Endometrium (tissue), 2 donors: ENCODE measurements around the gene SCFD1.
A peak's percentile ranks its signal among the peaks of the same experiment; 100 is the strongest.
"Not testable (repeated sequence)": the region's sequence is repeated elsewhere in the genome, so short reads cannot be mapped to it uniquely, and the experiment has no call there.

Experiments
- FAIRE-seq: peaks from 2 replicates; lab custom pipeline; 2012; peaks lifted over from hg19 to GRCh38; lab: Jason Lieb, UNC
- donor health status: control.
- donor health status: control.

The SCFD1 gene, protein sequence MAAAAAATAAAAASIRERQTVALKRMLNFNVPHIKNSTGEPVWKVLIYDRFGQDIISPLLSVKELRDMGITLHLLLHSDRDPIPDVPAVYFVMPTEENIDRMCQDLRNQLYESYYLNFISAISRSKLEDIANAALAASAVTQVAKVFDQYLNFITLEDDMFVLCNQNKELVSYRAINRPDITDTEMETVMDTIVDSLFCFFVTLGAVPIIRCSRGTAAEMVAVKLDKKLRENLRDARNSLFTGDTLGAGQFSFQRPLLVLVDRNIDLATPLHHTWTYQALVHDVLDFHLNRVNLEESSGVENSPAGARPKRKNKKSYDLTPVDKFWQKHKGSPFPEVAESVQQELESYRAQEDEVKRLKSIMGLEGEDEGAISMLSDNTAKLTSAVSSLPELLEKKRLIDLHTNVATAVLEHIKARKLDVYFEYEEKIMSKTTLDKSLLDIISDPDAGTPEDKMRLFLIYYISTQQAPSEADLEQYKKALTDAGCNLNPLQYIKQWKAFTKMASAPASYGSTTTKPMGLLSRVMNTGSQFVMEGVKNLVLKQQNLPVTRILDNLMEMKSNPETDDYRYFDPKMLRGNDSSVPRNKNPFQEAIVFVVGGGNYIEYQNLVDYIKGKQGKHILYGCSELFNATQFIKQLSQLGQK

DNA sequence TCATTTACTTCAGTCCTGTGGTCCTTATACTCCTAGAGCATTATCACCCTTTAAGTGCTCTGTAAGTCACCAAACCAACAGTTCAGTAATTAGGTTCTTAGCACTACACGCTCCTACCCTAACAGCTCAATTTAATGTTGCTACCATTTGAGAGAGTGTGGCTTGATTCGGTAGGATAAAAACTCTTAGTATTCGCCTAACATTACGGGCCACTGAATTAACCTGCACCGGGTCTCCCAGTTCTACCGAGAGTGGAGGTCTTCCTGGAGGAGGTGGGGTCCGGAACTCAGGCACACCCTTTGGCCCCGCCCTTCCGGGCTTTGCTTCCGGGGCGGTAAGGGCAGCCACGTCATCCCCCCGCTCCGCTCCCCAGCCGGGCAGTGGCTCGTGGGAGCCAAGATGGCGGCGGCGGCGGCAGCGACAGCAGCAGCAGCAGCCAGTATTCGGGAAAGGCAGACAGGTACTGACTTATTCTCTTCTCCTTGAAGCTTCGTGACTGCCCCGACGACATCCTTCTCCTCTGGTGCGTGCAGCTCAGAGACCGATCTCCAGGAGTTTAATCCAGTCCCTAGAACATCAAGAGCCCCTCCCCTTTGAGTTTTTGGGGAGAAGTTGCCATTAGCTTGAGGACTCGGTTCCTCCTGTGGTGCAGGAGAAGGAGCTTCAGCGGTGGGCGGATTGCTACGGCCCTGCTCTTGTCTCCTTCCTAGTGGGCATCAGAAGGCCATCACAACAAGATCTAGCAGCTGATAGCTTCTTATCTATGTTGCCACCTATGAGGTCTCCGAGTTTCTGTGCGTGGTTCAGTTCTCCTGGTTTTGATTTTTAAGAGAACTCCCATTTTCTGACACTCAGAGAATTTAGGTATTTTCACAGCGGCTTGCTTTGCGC, at the start of gene SCFD1:
TSS of gene SCFD1 (plus strand) at position 380 of the 891 bp plus-strand sequence. CDS start at position 400, 20 bp downstream.
- peak; percentile 60 for FAIRE-seq

DNA sequence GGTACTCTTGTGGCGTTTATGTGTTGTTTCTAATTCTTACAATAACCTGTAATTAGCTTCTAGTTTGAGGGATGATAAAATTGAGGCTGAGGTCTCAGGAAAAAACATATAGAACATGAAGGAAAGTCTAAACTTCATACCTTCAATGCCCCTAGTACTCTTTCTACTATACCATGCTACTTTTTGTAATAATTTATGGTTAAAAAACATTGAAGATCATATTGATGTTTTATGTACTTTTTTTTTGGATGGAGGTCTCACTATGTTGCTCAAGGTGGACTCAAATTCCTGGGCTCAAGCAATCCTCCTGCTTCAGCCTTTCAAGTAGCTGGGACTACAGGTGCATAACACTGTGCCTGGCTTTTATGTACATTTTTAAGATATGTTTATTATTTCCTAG, 49.3 kb upstream of the SCFD1 start:
- no peak for FAIRE-seq

DNA sequence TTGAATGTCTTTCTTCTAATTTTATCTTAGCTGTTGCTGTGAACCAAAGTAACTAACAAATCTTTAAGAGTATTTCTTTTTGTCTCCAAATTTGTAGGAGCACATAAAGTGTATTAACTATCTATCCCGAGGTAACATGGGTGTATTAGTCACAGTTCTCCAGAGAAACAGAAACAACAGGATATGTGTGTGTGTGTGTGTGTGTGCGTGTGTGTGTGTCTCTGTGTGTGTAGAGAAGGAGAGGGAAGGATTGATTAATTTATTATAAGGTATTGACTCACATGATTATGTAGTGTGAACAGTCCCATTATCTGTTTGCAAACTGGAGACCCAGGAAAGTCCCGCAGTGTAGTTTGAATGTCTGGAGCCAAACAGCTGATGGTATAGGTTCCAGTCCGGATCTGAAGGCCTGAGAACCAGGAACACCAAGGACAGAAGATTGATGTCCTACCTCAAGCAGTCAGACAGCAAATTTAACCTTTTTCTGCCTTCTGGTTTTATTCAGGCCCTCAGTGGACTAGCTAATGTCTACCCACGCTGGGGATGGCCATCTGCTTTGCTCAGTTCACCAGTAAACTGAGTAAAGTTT, 48.8 kb upstream of the SCFD1 start:
- no peak for FAIRE-seq

DNA sequence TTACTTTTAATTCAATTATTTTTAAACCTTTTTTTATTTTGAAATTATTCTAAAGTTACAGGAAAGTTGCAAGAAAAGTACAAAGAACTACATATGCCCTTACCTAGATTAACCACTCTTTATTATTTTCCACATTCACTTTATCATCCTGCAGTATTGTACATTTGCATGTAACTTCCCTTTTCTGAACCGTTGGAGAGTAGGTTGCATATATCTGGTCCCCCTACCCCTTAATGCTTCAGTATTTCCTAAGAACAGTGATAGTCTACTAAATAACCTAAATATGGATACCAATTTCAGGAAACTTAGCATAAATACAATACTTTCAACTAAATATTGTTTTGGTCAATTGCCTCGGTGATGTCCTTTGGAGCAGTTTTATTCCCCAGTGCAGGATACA, 48.2 kb upstream of the SCFD1 start:
- no peak for FAIRE-seq

DNA sequence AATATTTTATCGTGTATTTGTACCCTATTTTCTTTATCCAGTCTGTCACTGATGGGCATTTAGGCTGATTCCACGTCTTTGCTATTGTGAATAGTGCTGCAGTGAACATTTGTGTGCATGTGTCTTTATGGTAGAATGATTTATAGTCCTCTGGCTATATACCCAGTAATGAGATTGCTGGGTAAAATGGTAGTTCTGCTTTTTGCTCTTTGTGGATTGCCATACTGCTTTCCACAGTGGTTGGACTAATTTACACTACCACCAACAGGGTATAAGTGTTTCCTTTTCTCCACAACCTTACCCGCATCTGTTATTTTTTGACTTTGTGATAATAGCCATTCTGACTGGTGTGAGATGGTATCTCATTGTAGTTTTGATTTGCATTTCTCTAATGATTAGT, 47.3 kb upstream of the SCFD1 start:
- not testable (repeated sequence) for FAIRE-seq

DNA sequence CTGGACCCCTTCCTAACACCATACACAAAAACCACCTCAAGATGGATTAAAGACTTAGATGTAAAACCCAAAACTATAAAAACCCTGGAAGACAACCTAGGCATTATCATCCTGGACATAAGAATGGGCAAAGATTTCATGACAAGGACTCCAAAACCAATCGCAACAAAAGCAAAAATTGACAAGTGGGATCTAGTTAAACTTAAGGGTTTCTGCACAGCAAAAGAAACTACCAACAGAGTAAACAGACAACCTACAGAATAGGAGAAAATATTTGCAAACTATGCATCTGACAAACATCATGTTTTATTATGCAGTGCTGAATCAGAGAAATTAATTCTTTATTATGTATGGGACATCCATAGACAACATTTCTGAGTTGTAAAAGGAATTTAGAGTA, 45.8 kb upstream of the SCFD1 start:
- FAIRE-seq = not testable (repeated sequence)

DNA sequence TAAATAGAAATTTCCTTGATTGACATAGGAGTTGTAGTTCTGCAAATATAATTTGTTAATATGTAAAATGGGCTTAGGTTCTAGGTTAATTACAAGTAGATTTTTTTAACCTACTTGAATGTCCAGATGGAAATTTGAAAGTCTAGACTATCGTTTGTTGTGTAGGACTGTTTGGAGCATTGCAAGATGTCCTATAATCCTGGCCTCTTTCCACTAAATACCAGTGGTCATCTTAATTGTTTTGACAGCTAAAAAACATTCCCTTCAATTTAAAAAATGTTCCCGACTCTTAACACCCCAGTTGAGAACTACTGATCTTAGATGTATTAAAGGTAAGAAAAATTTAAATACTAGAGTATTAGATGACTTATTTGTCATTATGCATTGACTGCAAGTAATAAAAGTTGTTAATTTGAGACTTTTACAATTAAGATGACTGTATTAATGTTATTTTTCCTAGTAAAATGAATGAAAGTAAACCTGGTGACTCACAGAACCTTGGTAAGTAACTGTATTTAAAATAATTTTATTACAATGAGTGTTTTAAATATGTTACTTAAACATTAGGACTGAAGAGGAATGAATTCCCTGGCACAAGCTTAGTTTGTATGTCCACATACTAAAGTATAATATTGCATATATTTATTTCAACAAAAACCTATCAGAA, 41.4 kb upstream of the SCFD1 start:
- FAIRE-seq = peak; percentile 12

DNA sequence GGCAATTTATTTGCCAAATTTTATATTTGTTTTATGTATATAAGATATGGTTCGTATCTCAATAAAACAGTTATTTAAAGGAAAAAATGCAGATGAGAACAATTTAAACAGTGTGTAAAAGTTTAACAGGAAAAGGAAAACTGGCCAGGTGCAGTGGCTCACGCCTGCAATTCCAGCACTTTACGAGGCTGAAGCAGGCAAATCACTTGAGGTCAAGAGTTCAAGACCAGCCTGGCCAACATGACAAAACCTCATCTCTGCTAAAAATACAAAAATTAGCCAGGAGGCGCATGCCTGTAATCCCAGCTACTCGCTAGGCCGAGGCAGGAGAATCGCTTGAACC, 40.9 kb upstream of the SCFD1 start:
- no peak for FAIRE-seq

DNA sequence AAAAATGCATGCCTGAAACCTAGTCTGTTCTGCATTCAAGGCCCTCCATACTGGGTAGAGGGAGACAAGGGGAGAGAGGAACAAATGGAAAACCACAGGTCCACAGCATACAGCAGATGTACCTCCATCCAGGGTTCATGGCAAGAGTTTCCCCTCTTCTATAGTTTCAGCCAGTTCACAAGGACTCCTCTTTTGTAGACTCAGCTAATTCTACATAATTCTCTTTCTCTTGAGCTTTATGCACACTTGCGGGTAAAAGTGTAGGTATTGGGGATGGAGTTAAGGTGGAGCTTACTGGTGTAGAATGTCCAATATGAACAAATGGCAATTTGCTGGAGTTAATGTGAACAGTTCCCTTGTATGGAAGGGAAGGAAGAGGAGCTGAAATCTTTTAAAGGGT, 39.7 kb upstream of the SCFD1 start:
- FAIRE-seq = no peak

DNA sequence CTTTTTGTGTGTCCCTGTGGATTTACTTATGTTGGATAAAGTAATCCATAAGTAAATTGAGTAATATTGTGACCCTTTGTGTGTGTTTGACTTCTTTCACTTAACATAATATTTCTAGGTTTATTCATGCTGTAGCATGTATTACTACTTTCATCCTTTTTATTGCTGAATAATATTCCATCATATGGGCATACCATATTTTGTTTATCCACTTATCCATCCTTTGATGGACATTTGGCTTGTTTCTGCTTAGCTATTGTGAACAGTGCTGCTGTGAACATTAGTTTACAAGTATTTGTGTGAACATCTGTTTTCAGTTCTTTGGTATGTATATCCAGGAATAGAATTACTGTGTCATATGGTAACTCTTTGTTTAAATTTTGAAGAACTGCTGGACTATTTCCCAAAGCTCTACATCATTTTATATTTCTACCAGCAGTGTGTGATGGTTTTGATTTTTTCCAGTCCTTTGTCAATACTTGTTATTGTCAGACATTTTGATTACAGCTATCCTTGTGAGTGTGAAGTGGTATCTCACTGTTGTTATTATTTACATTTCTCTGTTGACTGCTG, 38.0 kb upstream of the SCFD1 start:
- no peak for FAIRE-seq

DNA sequence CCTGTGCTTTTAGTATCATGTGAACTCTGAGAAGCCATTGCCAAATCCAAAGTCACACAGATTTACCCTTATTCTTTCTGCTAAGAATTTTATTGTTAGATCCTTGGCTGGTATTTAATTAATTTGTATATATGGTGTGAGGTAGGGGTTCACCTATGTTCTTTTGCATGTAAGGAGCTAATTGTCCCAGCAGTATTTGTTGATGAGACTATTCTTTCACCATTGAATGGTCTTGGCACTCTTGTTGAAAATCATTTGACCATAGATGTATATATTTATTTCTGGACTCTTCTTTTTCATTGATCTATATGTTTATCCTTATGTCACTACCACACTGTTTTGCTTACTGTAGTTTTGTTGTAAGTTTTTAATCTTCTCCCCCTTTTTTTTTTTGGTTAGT, 36.9 kb upstream of the SCFD1 start:
- FAIRE-seq = no peak

DNA sequence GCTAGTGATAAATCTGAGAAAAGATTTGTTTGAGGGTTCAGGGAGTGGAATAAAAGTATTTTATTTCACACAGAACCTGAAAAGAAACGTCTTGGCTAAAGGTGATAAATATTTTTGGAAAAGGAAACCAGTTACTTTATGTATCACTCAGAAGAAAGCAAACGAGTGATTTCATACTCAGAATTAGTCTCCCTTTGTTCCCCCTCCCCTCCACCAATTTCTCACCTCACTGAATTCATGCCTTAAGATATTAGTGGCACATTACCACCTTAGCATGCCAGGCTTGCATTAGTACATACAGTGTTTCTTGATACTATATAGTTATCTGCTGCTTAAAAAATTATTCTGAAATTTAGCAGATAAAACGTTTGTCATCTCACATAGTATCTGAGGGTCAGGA, 35.0 kb upstream of the SCFD1 start:
- FAIRE-seq = no peak

DNA sequence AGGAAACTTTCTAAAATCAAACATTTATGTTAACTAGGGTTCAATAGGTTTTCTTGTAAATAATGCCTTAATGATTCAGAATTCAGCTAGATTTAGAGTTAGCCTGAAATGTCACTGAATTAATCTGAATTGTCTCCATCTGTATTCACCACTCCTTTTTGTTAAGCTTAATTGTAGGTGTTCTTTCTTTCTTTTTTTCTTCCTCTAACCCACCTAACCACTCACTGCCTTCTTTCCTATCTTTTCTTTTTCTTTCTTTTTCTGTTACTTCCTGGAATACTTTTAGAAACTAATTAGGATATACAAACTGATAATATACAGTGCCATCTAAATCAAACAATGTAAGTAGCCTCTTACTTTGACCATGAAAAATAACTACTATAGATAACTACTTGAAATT, 33.2 kb upstream of the SCFD1 start:
- FAIRE-seq = no peak

DNA sequence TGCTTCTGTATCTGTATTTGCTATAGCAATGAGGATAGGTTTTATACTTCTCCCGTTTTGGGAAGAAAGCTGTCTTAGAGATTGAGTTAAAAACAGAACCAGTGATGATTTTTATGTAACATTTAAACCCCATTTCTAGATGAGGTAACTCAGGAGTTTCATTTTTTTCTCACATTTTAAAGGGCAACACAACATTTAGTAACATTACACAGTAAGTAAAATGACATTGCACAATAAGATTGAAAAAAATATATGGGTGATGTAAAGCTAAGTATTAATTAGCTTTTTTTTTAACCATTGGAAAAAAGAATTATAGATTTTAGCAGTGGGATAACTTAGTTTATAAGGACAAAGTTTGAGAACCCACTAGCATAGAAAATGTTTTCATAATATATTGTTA, 25.2 kb upstream of the SCFD1 start:
- FAIRE-seq = no peak

DNA sequence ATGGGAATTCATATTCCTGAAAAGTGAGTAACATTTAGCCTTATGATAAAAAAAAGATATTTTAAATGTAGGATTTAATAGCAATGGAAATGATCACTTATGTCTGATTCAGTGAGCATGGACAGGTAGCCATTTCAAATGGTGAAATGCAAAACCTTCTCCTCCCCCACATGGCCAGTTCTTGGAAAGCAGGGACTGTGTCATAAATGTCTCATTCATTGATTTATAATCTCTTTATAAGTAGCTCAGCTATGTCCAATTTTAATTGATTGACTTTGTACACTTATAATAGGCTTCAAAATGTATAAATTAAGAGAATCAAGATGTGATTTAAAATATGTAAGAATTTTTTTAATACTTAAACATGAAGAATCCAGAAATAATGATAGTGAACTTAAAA, 24.6 kb upstream of the SCFD1 start:
- peak; percentile 50 for FAIRE-seq

DNA sequence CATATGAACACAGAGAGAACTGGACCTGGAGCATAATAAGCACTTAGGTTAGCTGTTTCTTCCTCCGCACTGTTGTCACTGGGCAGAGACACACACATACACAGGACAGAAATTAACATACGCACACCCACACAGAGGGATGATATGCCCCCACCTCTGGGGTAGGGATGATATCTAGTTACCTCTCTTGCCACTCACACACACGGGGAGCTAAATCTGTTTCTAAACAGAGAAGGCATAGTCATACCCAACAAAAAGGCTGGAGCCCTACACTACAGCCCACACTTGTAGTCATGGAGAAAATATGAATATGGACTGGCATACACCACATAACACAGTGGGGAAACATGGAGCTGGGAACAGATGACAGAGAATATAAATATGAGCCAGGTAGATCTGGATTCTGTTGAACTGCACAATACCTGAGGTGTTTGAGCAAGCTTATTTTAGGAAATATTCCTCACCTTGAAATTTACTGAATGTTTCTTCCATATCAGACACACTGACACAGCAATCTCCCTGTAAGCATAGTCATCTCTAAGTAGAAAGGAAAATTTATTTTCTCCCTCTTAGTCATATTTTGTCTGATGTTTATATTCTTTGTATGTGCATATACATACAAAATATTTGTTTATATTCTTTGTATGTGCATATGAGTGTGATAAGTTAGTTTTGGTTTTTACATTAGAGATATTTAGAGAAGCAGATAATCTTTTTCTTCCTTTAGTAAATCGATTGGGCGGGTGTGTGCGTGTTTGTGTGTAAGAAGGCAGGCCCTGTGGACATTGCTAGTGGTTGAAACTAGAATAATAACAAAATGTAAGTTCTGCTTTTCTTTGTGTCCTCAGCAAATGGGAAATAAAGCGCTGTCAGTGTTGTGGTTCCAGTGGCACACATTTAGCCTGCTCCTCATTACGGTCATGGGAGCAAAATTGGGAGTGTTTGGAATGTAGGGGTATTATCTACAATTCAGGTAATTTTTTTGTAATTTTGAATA, 20.9 kb upstream of the SCFD1 start:
- no peak for FAIRE-seq

DNA sequence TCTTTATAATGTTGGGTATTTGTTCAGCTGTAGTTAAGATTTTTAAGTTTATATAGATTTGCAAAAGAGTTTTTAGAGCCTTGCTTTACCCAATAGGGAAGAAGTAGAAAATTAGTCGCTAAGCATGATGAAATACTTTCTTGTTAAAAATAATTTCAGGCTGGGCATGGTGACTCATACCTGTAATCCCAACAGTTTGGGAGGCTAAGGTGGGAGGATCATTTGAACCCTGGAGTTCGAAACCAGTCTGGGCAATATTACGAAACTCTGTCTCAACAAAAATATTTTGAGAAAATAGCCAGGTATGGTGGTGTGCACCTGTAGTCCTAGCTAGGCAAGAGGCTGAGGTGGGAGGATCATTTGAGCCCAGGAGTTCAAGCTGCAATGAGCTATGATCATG, 18.7 kb upstream of the SCFD1 start:
- FAIRE-seq = no peak

DNA sequence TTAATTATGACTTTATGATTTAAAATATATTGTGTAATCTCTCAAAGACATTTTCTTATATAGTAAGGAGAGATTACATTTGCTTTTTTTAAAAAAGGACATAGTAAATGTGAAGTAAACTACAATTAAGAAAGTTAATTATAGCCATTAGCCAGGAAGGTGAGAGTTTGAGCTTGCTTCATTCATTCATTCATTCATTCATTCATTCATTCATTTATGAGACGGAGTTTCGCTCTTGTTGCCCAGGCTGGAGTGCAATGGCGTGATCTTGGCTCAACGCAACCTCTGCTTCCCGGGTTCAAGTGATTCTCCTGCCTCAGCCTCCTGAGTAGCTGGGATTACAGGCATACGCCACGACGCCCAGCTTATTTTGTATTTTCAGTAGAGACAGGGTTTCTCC, 17.4 kb upstream of the SCFD1 start:
- not testable (repeated sequence) for FAIRE-seq

DNA sequence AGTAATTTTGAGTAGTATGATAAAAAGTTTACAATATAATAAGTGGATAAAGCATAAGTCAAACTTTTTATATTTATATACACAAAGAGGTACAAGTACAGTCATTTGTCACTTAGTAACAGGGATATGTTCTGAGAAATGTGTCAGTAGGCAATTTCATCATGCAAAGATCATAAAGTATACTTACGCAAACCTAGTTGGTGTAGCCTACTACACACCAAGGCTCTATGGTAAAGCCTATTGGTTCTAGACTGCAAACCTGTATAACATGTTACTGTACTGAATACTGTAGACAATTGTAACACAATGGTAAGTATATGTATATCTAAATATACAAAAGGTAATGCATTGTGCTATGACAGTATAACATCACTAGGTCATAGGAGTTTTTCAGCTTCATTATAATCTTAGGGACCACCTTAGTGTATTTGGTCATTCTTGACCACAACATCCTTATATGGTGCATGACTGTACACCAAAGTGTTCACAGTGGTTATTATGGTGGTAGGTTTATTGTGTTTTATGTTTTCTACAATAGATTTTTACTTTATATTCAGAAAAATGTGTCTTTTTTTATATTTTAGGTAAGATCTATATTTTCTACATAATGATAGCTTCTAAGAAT, 14.9 kb upstream of the SCFD1 start:
- FAIRE-seq = no peak

DNA sequence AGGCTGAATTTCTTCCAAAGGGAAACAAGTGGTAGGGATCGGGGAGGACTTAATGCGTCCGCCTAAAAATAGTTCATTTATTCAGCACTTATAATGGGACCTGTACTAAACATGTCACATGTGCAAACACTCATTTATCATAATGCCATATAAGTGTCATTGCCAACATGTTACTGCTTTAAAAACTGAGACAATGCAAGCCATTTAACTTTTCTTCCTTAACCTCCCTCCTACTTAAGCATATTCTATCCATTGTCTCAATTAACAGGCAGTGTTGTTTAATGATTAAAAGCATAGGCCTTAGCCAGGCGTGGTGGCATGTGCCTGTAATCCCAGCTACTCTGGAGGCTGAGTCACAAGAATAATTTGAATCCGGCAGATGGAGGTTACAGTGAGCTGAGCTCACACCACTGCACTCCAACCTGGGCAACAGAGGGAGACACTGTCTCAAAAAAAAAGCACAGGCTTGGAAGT, 13.5 kb upstream of the SCFD1 start:
- no peak for FAIRE-seq
